Measurements from ENCODE around the gene PORCN. TPM values are rescaled to one million over a fixed set of nuclear protein-coding genes. Genes with fewer than 3 reads are reported as not detected.

The PORCN gene
- total RNA-seq, 4 donors from 2014 or later = 11.4 to 18.7 (median 12.3) TPM

DNA sequence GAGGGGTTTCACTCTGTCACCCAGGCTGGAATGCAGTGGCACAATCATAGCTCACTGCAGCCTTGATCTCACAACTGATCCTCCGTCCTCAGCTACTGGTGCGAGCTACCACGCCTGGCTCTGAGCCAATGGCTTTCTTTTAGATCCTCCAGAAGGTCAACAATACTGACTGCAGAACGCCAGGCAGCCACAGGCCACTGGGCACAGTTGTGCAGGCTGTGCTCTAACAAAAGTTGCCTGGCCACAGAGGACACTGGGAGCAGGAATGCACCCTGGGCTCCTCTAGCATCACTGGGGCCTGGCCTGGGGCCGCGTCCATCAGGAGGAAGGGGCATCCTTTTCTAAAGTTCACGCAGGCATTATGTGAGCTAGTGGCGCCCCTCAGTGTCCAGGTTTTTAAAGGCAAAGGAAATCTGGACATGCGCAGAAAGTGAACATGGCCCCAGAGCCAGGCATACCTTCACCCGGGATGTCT lies 14.9 kb upstream of the PORCN start:
- no peak for DNase-seq
- H3K27me3 ChIP-seq = no peaks in the 10 kb centered on the region
- no peak overlapping the region for H3K27ac ChIP-seq
- no peaks in the 10 kb centered on the region for H3K36me3 ChIP-seq
- H3K9me3 ChIP-seq = no peaks in the 10 kb centered on the region
- TF ChIP-seq POLR2A (IDR thresholded peaks at IDR 0.05) = no peak
- TF ChIP-seq, protein P1, sequence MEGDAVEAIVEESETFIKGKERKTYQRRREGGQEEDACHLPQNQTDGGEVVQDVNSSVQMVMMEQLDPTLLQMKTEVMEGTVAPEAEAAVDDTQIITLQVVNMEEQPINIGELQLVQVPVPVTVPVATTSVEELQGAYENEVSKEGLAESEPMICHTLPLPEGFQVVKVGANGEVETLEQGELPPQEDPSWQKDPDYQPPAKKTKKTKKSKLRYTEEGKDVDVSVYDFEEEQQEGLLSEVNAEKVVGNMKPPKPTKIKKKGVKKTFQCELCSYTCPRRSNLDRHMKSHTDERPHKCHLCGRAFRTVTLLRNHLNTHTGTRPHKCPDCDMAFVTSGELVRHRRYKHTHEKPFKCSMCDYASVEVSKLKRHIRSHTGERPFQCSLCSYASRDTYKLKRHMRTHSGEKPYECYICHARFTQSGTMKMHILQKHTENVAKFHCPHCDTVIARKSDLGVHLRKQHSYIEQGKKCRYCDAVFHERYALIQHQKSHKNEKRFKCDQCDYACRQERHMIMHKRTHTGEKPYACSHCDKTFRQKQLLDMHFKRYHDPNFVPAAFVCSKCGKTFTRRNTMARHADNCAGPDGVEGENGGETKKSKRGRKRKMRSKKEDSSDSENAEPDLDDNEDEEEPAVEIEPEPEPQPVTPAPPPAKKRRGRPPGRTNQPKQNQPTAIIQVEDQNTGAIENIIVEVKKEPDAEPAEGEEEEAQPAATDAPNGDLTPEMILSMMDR (IDR thresholded peaks at IDR 0.05 in 4 of 5, conservative IDR thresholded peaks at IDR 0.05 in 1 of 5) = no peak
- no peak for ATAC-seq
- no peak overlapping the region for H3K4me3 ChIP-seq
- intact Hi-C loops (cut with DNase I; ENCODE audit: low total_unique reads) = no loop called here
- no peaks in the 10 kb centered on the region for H3K4me1 ChIP-seq
- in situ Hi-C loops (cut with MboI; ENCODE audit: low sequenced_read_pairs in 4 of 4) = loop anchor here in 1 of 4 donors (25.0 kb wide), 1 partner anchor 407 kb away; no protein-coding TSS in a partner anchor

DNA sequence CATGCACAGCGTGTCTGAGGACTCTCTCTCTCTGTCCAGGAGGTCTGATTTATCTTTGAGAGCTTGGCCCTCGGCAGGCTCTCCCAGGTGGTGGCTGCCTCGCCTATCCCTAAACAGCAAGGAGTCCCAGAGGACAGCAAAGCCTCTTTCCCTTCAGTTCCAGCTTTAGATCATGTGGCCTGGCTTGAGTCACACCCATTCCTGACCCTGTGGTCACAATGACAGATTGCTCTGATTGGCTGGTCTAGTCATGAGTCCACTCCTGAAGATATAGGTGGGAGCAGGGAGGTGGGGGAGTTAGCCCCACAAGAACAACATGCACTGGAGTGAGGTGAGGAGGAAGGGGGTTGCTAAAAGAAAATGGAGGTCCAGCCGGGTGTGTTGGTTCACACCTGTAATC lies 12.1 kb upstream of the PORCN start:
- Histone ChIP-seq H3K4me1 (no peaks in the 10 kb centered on the region), H3K36me3 (no peaks in the 10 kb centered on the region), H3K27me3 (no peaks in the 10 kb centered on the region), H3K4me3 (no peak overlapping the region), H3K27ac (no peak overlapping the region), H3K9me3 (no peaks in the 10 kb centered on the region)
- no peak for ATAC-seq
- no peak for DNase-seq
- TF ChIP-seq POLR2A (IDR thresholded peaks at IDR 0.05) = no peak
- TF ChIP-seq, protein P1 (IDR thresholded peaks at IDR 0.05 in 4 of 5, conservative IDR thresholded peaks at IDR 0.05 in 1 of 5) = no peak
- in situ Hi-C loops (cut with MboI; ENCODE audit: low sequenced_read_pairs in 4 of 4) (loop anchor here in 1 of 4 donors (25.0 kb wide), 1 partner anchor 409 kb away; no protein-coding TSS in a partner anchor), intact Hi-C loops (cut with DNase I; ENCODE audit: low total_unique reads) (no loop called here)

DNA sequence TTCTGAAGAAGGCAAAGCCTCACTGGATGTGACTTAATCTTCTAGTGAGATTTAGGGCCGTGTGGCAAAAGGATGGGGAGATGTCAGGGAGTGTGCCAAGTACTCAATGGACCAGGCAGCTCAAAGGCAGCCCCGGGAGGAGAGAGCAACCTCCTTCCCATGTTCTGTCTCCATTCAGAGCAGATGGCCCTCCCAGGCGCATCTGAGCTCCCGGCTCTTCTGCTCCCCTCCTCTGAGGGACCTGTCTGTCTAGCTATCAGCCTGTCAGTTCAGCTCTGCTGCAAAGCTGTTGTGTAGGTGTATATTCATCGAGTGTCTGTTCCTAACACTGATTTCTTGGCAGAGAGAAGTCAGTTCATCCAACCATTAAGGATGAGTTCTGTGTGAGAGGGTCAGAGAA lies 10.9 kb upstream of the PORCN start:
- Histone ChIP-seq H3K9me3 (no peaks in the 10 kb centered on the region), H3K27ac (no peak overlapping the region), H3K27me3 (no peaks in the 10 kb centered on the region), H3K4me3 (no peak overlapping the region), H3K36me3 (no peaks in the 10 kb centered on the region), H3K4me1 (no peaks in the 10 kb centered on the region)
- in situ Hi-C loops (cut with MboI; ENCODE audit: low sequenced_read_pairs in 4 of 4) (loop anchor here in 1 of 4 donors (25.0 kb wide), 1 partner anchor 411 kb away; no protein-coding TSS in a partner anchor), intact Hi-C loops (cut with DNase I; ENCODE audit: low total_unique reads) (no loop called here)
- no peak for DNase-seq
- ATAC-seq = no peak
- TF ChIP-seq, protein P1 (IDR thresholded peaks at IDR 0.05 in 4 of 5, conservative IDR thresholded peaks at IDR 0.05 in 1 of 5) = no peak

DNA sequence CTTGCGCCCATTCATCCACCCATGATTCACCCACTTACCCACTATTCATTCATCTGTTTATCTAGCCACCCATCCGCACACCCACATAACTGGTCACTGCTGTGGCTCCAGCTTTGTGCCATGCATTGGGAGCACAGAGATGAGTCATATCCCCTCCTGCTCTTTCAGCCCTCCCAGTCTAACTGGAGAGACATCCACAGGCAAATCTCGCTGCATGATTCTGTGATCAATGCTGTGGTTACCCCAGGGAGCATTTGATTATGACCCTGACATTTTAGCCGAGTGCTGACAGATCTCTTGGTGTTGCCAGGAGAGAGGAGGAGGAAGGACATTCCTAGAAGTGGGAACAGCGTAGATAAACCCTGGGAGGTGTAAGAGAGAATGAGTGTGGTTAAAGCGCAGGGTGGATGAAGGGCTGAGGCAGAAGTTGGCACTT lies 10.4 kb upstream of the PORCN start:
- ATAC-seq (no peak), DNase-seq (no peak)
- intact Hi-C loops (cut with DNase I; ENCODE audit: low total_unique reads) = no loop called here
- Histone ChIP-seq H3K4me3 (no peak overlapping the region), H3K27ac (no peak overlapping the region), H3K27me3 (no peaks in the 10 kb centered on the region), H3K4me1 (no peaks in the 10 kb centered on the region), H3K36me3 (no peaks in the 10 kb centered on the region), H3K9me3 (no peaks in the 10 kb centered on the region)
- TF ChIP-seq, protein P1 (IDR thresholded peaks at IDR 0.05 in 4 of 5, conservative IDR thresholded peaks at IDR 0.05 in 1 of 5) = no peak
- TF ChIP-seq POLR2A (IDR thresholded peaks at IDR 0.05) = no peak
- in situ Hi-C loops (cut with MboI; ENCODE audit: low sequenced_read_pairs in 4 of 4) = loop anchor here in 1 of 4 donors (25.0 kb wide), 1 partner anchor 411 kb away; no protein-coding TSS in a partner anchor

DNA sequence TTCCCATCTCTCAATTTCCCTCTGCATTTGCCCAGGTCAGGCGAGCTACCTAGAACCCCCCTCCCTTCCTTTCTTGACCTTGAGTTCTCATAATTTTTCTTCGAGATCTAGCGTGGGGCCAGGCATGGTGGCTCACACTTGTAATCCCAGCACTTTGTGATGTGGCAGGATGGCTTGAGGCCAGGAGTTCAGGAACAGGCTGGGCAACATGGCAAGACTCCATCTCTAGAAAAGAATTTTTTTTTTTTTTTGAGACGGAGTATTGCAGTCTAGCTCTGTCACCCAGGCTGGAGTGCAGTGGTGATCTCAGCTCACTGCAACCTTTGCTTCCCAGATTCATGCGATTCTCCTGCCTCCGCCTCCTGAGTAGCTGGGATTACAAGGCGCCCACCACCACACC lies 4.5 kb upstream of the PORCN start:
- Histone ChIP-seq H3K9me3 (no peaks in the 10 kb centered on the region), H3K4me1 (no peaks in the 10 kb centered on the region), H3K27me3 (no peaks in the 10 kb centered on the region), H3K27ac (no peak overlapping the region), H3K36me3 (no peaks in the 10 kb centered on the region), H3K4me3 (no peak overlapping the region)
- intact Hi-C loops (cut with DNase I; ENCODE audit: low total_unique reads) = no loop called here
- ATAC-seq (no peak), DNase-seq (no peak)
- in situ Hi-C loops (cut with MboI; ENCODE audit: low sequenced_read_pairs in 4 of 4) = no loop called here
- no peak for TF ChIP-seq POLR2A (IDR thresholded peaks at IDR 0.05)
- TF ChIP-seq, protein P1 (IDR thresholded peaks at IDR 0.05 in 4 of 5, conservative IDR thresholded peaks at IDR 0.05 in 1 of 5) = no peak

Data from gastrocnemius medialis (tissue), 4 donors.